GM12864 (cell line): ENCODE results near the gene TPRG1L.

ENCODE experiments used
- DNase-seq: peaks from one replicate; pipeline ENCODE4 v3.0.0-alpha.2; 2011; ENCODE audit warnings: low read depth
- H3K4me3 ChIP-seq: 2 replicates; pipeline ENCODE4 v1.5.1; 2011; ENCODE audit warnings: mild to moderate bottlenecking, low read depth, low read length, control low read depth
- CTCF ChIP-seq: IDR thresholded peaks from 2 replicates; pipeline ENCODE4 v1.5.1; 2011; ENCODE audit warnings: low read depth, mild to moderate bottlenecking, moderate library complexity, low read length, control low read depth, inconsistent platforms; ENCODE audit errors: missing control alignments

TPRG1L gene

DNA sequence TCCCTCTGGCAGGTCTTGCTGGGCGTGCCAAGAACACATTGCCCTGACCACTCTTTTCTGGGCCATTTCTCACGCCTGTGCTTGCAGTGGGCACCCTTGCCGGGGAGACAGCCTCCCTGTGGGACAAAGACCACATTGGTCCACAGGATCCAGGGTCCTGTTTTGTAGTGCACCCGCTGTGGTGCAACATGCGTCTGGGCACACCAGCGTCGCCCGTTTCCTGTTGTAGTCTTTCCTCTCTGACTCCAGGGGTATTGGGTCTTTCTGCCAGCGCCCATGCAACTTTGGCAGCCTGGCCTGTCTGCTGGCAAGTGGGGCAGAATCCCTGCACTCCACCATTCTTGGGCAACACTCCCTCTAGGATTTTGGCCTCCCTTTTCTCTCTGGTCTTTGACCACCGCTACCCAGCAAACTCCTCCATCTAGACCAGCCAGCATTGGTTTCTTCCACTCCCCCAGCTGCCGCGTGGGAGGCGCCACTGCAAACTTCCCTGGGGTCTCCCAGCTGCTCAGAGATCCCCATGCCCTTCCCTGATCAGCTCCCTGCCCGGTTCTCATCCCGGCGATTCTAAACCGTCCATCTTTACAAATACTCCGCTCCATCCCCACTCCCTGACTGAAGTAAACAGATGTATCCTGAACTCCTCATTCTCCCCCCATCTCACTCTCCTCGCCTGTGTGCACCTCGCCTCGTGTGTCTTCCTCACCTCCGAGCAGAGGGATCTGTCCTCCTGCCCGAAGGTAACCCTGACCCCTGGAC lies 1.2 kb upstream of the TPRG1L start:
- DNase-seq, result no peak
- no peak for TF ChIP-seq CTCF
- peak overlapping the region; percentile 76 for H3K4me3 ChIP-seq

DNA sequence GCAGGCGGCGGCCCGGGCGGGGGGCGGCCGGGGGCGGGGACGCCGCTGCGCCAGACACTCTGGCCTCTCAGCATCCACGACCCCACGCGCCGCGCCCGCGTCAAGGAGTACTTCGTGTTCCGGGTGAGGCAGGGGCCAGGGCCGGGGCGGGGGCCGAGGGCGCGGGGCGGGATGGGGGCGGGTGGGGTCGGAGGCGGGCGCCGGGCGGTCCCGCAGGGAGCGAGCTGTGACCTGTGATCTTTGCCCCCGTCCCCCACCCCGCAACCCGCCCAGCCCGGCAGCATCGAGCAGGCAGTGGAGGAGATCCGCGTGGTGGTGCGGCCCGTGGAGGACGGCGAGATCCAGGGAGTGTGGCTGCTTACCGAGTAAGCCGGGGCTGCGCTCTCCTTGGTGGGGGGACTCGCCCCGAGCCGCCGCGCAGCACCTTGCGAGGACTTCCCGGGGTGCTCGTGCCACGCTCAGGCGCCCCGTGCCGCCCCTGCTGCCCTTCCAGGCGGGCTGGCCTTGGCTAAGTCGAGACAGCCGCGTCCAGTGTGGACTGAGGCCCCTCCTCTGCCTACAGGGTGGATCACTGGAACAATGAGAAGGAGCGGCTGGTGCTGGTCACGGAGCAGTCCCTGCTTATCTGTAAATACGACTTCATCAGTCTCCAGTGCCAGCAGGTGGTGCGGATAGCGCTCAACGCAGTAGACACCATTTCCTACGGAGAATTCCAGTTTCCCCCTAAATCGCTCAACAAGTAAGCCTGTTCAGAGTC lies 514 bp downstream of the TPRG1L start:
- peak overlapping the region; percentile 66 for H3K4me3 ChIP-seq
- no peak for DNase-seq
- no peak for TF ChIP-seq CTCF

DNA sequence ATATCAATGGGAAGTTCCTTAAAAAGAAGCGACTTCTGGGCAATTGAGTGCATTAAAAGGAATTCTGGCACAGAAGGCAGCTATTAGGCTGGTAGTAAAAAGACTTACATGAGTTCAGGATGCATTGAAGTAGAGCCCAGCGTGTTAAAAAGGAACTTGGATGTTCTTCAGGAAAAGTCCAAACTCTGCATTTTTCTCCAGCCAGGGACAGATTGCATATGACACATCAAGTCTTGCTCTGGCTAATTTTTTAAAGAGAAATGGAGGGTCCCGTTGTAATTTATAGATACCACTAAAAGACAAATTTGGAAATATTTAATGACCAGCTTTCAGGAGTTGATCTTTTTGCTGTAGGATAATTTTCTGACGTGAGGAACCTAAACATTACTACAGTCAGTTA lies 1.2 kb downstream of the TPRG1L start:
- TF ChIP-seq CTCF, result no peak
- DNase-seq, result no peak

GRCh38 chr1:3627515-3628253 lies 2.9 kb downstream of the TPRG1L start:
- DNase-seq, result no peak
- H3K4me3 ChIP-seq, result no peak overlapping the region
- TF ChIP-seq CTCF, result no peak

More for the DNA sequence above, 1.2 kb downstream of the TPRG1L start:
- H3K4me3 ChIP-seq, result no peak overlapping the region; the same call in 1 of the 2 replicates

DNA sequence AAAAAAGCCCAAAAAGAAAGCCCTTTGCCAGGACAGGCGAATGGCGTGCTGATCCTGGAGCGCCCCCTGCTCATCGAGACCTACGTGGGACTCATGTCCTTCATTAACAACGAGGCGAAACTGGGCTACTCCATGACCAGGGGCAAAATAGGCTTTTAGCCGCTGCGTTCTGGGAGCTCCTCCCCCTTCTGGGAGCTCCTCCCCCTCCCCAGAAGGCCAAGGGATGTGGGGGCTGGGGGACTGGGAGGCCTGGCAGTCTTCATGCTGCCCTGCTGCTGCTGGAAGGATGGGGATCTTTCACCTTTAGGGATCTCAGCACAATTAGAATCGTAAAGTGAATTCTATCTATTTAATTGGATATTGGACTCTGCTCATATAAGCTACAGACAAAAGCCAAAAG lies 3.6 kb downstream of the TPRG1L start:
- no peak overlapping the region for H3K4me3 ChIP-seq
- no peak for TF ChIP-seq CTCF
- no peak for DNase-seq

GRCh38 chr1:3629561-3630160 lies 4.8 kb downstream of the TPRG1L start:
- TF ChIP-seq CTCF, result no peak
- H3K4me3 ChIP-seq, result no peak overlapping the region

More at GRCh38 chr1:3629561-3630160, 4.8 kb downstream of the TPRG1L start:
- DNase-seq, result no peak
